ENCODE results near the gene TP53BP2.

- TF ChIP-seq REST (IDR thresholded peaks at IDR 0.05) (no peak), GABPA (IDR thresholded peaks at IDR 0.05 in 1 of 2, conservative IDR thresholded peaks at IDR 0.05 in 1 of 2) (no peak)
Measured at GRCh38 chr1:223840254-223840653, 5.5 kb downstream of the TP53BP2 start.

All from liver (tissue), 2 donors.